SHP77 treated with DMSO at 0.1 percent for 48 hours (cell line): ENCODE measurements around the gene RABGEF1.
"Not testable (repeated sequence)": the region's sequence is repeated elsewhere in the genome, so short reads cannot be mapped to it uniquely, and the experiment has no call there.

Experiments used
- DNase-seq: peaks from one replicate; lab custom pipeline; 2025; lab: John Stamatoyannopoulos, UW

Gene RABGEF1

GRCh38 chr7:66765322-66766025 lies 24.9 kb downstream of the RABGEF1 start:
- not testable (repeated sequence) for DNase-seq

DNA sequence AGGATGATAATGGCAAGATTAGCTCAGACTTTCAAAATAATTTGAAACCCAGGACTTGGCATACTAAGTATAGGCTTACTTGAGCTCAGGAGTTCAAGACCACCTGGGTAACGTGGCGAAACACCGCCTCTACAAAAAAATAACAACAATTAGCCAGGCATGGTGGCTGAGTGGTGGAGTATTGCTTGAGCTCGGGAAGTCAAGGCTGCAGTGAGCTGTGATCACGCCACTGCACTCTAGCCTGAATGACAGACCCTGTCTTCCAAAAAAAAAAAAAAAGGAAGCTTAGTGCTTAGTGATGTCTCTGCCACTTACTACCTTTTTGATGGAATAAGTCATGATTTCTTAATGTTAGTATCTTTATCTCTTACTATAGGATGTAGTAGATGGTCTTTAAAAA lies 25.5 kb downstream of the RABGEF1 start:
- DNase-seq: no peak

- not testable (repeated sequence) for DNase-seq
Observed at GRCh38 chr7:66767486-66767885, 27.0 kb downstream of the RABGEF1 start.

DNA sequence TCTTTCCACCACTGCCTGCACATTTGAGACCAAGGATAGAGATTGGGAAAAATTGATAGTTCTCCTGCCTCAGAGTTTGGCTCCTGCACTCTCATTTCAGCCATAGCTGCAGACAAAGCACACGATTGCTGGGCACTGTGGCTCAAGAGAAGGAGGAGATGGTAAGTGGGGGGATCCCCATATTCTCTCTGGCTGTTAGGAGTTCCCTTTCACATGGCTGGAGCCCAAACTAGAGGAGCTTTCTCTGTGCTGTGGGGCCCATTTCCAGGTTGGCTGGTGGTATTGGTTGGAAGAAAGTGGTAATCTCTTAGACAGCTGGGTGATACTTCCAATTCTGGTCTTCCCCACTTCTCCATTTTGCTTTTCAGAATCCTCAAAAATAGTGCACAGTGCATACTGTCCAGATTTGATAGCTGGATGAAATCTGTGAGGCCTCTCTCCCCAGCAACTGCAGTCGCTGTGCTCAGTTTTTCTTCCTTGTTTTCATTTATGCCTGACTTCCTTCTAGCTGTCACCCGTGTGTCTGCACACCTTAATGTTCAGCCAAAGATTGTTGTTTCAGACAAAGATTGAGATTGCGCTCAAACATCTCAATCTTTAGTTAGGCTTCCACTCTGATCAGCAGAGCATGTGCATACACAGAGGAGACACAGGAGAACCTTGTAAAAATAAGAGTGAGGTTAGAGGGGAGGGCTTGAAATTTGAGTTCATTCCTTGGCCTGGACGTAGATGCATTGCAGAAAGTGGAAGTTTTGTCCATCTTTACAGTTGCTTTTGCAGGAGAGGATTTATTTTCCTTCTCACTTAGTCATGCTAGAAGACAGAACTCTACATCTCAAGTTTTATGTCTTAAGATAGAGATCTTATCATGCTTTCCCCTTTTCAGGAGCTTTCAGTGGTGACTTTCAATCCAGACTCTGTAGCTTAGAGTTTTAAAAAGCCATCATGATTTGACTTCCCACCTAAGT lies 28.6 kb downstream of the RABGEF1 start:
- DNase-seq: no peak

GRCh38 chr7:66769833-66770512 lies 29.4 kb downstream of the RABGEF1 start:
- DNase-seq: no peak

DNA sequence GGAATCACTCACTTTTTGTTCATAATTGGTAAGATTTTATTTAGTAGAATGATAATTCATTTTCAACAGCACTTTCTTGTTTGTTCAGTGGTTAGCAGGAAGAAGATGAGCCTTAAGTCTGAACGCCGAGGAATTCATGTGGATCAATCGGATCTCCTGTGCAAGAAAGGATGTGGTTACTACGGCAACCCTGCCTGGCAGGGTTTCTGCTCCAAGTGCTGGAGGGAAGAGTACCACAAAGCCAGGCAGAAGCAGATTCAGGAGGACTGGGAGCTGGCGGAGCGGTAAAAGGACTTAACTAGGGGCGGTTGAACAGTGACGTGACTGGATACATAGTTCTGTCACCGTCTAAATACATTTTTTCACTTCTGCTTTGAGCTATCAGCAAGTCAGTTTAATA lies 31.3 kb downstream of the RABGEF1 start:
- no peak for DNase-seq

DNA sequence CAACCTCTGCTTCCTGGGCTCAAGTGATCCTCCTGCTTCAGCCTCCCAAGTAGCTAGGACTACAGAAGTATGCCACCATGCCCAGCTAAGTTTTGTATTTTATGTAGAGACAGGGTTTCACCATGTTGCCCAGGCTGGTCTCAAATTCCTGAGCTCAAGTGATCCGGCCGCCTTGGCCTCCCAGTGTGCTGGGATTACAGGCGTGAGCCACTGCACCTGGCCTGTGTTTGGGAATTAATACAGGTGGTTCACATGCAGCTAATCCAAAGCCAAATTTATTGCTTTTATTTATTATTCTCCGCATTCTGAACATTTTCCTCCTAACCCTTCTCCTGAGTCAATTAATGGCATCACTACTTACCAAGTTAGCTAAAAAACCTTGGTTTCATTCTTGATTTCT lies 33.2 kb downstream of the RABGEF1 start:
- DNase-seq: not testable (repeated sequence)

DNA sequence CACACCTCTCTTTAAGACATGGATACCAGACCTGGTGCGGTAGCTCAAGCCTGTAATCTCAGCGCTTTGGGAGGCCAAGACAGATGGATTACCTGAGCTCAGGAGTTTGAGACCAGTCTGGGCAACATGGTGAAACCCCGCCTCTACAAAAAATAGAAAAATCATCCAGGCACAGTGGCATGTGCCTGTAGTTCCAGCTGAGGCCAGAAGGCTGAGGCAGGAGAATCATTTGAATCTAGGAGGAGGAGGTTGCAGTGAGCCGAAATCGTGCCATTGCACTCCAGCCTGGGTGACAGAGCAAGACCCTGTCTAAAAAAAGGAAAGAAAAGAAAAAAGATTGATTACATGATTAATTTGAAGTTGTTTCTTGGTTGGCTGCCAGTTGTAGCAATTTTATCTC lies 35.9 kb downstream of the RABGEF1 start:
- not testable (repeated sequence) for DNase-seq

- DNase-seq: no peak
Observed at GRCh38 chr7:66776800-66777442, 36.4 kb downstream of the RABGEF1 start.

- DNase-seq: no peak
Observed at GRCh38 chr7:66778201-66778600, 37.7 kb downstream of the RABGEF1 start.

DNA sequence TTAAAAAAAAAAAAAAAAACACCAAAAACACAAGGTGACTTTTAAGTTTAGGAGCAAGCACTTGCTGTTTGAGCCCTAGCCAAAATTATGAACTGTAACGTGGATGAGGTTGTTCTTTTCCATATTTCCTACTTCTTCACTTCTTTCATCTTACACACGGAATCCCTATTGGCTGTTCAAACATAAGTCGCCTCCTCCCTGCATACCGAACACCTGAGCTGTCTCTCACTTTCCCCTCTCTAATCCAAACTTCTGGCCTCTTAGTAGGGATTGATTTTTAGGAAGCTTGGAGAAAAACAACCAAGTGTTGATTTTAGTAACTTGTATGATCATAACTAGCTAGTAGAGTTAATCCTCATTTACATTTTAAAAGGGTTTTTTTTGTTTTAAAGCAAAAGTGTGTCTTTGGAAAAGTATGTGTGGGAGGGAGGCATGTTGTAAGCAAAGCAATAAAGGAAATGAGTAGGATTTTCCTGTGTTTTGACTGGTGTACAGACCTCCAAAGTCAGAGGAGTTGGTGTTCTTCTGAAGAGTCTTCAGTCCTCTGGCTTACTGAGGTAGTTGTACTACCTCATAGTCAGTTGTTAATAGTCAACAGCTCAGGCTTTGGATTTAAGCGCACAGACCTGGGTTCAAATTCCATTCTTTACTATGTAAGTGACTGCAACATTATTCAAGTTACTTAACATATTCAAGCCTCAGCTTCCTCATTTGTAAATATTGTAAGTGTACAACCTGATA lies 39.3 kb downstream of the RABGEF1 start:
- no peak for DNase-seq

DNA sequence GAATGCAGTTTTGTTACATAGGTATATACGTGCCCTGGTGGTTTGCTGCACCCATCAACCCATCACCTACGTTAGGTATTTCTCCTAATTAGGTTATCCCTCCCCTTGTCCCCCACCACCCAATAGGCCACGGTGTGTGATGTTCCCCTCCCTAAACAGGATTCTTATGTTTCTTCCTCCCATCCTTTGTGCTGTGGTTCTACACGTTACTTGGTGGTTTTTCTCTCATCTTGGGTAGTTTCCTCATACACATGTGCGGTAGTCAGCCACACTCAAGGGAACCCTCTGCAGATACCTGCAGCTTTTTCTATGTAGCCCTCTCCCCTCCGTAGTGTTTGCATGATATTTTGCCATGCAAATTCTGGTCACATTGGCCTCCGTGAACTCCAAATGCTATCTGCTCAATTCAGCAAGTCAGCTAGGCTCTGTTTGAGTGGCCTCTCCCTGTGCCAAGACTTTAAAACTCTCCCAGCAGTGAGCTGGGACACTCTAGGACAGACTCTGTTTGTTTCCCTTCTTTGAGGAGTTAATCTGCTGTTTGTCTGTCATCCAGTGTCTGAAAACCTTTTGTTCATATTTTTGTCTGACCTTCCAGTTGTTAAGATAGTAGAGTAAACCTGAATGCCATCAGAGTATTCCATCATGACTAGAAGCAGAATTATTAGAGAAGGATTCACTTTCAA lies 41.0 kb downstream of the RABGEF1 start:
- no peak for DNase-seq

DNA sequence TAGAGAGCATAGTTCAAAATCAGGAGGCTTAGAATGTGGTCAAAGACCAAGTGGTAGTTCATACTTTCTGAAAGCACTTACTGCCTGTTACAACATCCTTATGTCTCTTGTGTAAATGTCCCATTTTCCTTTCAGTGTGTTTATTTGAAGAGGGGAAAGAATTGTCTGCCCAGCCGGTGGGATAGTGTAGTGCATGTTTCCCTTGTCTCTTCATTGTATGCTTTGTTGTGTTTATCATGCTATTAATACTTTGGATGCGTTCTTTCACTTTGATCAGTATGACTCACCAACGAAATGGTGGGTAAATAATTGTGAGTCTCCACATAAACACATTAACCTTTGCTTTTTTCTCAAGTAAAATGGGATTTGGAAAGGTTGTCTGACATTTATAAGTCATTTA lies 42.3 kb downstream of the RABGEF1 start:
- DNase-seq: not testable (repeated sequence)

DNA sequence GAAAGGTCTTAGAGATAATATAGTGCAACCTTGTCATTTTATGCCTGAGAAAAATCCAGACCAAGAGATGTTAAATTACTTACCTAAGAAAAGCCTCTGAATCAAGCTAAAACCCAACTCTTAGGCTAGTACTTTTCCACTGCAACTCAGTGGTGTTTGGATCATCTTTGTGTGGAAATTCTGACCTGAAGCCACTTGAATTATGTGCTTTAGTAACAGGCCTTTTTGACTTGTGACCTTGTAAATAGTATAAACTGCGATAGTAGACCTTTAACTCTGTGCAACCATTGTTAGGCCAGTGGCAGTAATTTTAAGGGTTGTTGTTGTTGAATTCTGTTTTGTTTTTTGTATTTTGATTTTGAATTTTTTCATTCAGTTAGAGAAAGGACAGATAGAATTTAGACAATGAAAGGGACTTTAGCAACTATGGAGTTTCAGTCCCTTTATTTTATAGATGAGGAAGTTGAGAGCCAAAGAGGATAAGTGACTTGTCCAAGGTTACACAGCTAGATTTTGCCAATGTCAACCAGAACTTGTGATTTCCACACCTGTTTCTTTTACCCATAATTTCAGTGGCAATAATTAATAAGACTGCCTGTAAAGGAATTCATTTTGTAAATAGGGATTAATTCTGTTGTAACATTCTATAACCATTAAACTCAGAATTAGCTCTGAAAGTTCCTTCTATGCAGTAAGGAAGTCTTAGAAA lies 43.5 kb downstream of the RABGEF1 start:
- not testable (repeated sequence) for DNase-seq

- DNase-seq: no peak
Observed at GRCh38 chr7:66790196-66790595, 49.7 kb downstream of the RABGEF1 start.

DNA sequence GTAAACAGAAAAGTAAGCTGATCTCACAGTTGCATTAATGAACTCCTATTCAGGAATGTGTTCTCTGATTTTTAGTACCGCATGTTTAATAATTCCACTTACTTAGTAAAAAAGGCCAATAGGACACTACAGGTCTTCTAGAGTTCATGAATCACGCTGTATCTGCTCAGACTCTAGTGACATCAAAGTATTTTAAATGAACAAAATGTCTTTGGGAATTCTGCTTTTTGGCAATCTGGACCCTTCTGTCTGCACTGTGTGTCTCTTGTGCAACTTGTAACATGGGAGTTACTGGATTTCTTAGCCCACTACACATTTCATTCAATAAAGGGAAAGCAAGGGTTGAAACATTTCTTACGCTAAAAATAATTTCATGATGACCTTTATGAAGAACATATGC lies 50.2 kb downstream of the RABGEF1 start:
- DNase-seq: no peak

DNA sequence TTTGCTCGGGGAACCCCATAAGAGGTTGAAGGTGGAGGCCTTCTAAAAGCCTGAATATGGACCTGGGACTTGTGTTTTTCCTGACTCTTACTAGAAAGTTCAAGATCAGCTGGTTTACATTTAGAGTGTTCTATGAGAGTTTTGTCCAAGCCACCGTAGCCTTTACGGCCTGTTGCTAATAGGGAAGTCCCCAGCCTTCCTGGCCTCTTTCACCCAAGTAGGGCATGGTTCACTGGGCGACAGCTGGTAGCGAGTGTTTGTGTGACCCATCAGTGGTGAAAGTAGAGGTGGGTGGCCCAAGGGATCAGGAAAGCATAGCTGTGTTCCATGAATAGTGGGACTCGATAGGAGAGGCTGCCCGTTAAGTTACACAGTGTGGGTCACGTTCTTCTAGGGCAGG lies 60.1 kb downstream of the RABGEF1 start:
- DNase-seq: no peak

DNA sequence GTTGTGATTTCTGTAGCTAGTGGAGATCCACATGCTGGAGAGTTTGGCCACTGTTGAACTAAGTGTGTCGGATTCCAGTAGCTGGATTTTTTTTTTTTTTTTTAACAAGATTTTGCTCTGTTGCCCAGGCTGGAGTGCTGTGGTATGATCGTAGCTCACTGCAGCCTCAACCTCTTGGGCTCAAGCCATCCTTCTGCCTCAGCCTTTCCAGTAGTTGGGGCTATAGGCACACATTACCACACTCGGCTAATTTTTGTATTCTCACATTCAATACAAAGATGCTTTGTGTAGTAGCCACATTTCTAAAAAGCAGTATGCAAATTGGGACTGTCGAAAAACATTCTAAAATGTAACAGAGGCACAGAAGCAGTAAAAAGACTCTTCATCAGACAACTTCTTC lies 63.5 kb downstream of the RABGEF1 start:
- no peak for DNase-seq

DNA sequence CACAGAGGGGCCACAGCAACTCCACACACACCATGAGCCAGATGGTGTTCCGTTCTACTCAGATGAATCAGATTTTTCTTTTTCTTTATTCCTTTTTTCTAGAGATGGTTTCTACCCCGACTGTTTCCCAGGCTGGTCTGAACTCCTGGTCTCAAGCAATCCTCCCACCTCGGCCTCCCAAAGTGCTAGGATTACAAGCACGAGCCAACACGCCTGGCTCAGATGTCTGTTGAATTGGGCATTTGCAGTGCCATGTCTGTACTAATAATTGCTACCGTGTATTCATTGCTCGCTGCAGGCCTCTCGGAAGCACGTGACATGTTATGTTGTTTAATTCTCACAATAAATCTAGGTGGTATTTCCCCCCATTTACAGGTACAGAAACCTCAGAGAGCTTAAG lies 67.2 kb downstream of the RABGEF1 start:
- DNase-seq: no peak

DNA sequence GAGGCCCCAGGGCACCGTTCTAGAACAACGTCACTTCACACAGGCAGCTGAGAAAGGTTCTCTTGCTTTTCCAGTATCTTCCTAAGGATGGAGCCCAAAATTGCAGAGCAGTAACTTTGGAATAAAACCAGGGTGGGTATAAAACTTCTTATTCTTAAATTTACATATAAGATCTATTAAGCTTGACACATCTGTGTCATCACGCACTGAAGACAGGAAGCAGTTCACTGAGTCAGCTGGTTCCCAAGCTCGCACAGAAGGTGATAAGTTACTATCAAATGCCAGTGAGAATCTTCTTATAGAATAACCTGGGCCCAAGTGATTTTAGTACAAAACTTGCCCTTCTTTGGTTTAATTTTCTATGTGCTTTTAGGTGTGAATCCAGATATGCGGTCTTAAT lies 70.2 kb downstream of the RABGEF1 start:
- no peak for DNase-seq
